OCI-LY1 (cell line): ENCODE measurements around the gene CLEC12A.

Experiments
- H2AFZ ChIP-seq: fragments of 200-600 bp; sonication (generic), shearing (Covaris generic); 2 replicates; pipeline ENCODE4 v1.6.0; 2014; ENCODE audit warnings: antibody characterized with exemption, mild to moderate bottlenecking, low read length
- H3F3A ChIP-seq: fragments of 200-600 bp; sonication (generic), shearing (Covaris generic); 2 replicates; pipeline ENCODE4 v1.6.0; 2014; ENCODE audit warnings: mild to moderate bottlenecking, antibody characterized with exemption, low read length, moderate library complexity; ENCODE audit not compliant: insufficient read depth
- H3K27ac ChIP-seq: fragments of 200-600 bp; sonication (generic); 2 replicates; pipeline ENCODE4 v1.5.1; 2014; ENCODE audit warnings: low read length, mixed run types, mild to moderate bottlenecking, low read depth; ENCODE audit not compliant: poor library complexity, severe bottlenecking
- H3K27me3 ChIP-seq: fragments of 200-600 bp; sonication (generic); 2 replicates; pipeline ENCODE4 v1.6.0; 2014; ENCODE audit warnings: antibody characterized with exemption, mild to moderate bottlenecking, low read length, moderate library complexity; ENCODE audit not compliant: insufficient read depth
- H3K36me3 ChIP-seq: fragments of 200-600 bp; sonication (generic); 2 replicates; pipeline ENCODE4 v1.6.1; 2014; ENCODE audit warnings: mild to moderate bottlenecking, antibody characterized with exemption, low read length, moderate library complexity, mixed read lengths; ENCODE audit not compliant: insufficient read depth
- H3K4me1 ChIP-seq: fragments of 200-600 bp; sonication (generic); 2 replicates; pipeline ENCODE4 v1.5.1; 2014; ENCODE audit warnings: mild to moderate bottlenecking, low read length, moderate library complexity; ENCODE audit not compliant: insufficient read depth, severe bottlenecking
- H3K4me2 ChIP-seq: fragments of 200-600 bp; sonication (generic), shearing (Covaris generic); 2 replicates; pipeline ENCODE4 v1.6.1; 2014; ENCODE audit warnings: low read length
- H3K4me3 ChIP-seq: fragments of 200-600 bp; sonication (generic); 2 replicates; pipeline ENCODE4 v1.5.1; 2014; ENCODE audit warnings: low read length, low read depth, mild to moderate bottlenecking, mixed read lengths; ENCODE audit not compliant: poor library complexity, severe bottlenecking
- H3K79me2 ChIP-seq: fragments of 200-600 bp; shearing (Covaris generic); 2 replicates; pipeline ENCODE4 v1.6.1; 2016; ENCODE audit warnings: mixed run types, low read length, mixed read lengths; ENCODE audit not compliant: insufficient read depth
- H3K9ac ChIP-seq: fragments of 200-600 bp; sonication (generic), shearing (Covaris generic); 2 replicates; pipeline ENCODE4 v1.6.1; 2014; ENCODE audit warnings: mild to moderate bottlenecking, low read length, mixed read lengths
- H3K9me2 ChIP-seq: fragments of 200-600 bp; sonication (generic), shearing (Covaris generic); 2 replicates; pipeline ENCODE4 v1.6.1; 2014; ENCODE audit warnings: low read depth, mild to moderate bottlenecking, low read length, mixed read lengths
- H3K9me3 ChIP-seq: fragments of 200-600 bp; shearing (Covaris generic); 2 replicates; pipeline ENCODE4 v1.6.1; 2014; ENCODE audit warnings: low read length, mixed read lengths
- H4K20me1 ChIP-seq: fragments of 200-600 bp; sonication (generic), shearing (Covaris generic); 2 replicates; pipeline ENCODE4 v1.6.0; 2016; ENCODE audit warnings: mild to moderate bottlenecking, low read length; ENCODE audit not compliant: insufficient read depth
- EZH2 ChIP-seq: fragments of 200-600 bp; sonication (generic), shearing (Covaris generic); IDR thresholded peaks from 2 replicates; pipeline ENCODE4 v1.8.0; 2017; ENCODE audit warnings: borderline replicate concordance, mixed run types, mild to moderate bottlenecking, antibody characterized with exemption, low read length, moderate library complexity, mixed read lengths
- TF ChIP-seq, protein P1 (sequence below): fragments of 200-600 bp; sonication (generic), shearing (Covaris generic); IDR thresholded peaks from 2 replicates; pipeline ENCODE4 v1.5.1; 2017; ENCODE audit warnings: mild to moderate bottlenecking, antibody characterized with exemption, low read length, moderate library complexity, mixed read lengths

CLEC12A gene

GRCh38 chr12:9926876-9927275, 44.3 kb upstream of the CLEC12A start:
- Histone ChIP-seq H3K79me2 (no peaks in the 10 kb centered on the region), H3F3A (no peaks in the 10 kb centered on the region), H3K9me3 (no peaks in the 10 kb centered on the region), H3K4me3 (no peak overlapping the region), H3K27ac (no peak overlapping the region), H3K36me3 (no peaks in the 10 kb centered on the region), H3K4me2 (no peak overlapping the region), H3K9ac (no peak overlapping the region), H3K27me3 (no peaks in the 10 kb centered on the region), H3K9me2 (no peaks in the 10 kb centered on the region), H4K20me1 (no peaks in the 10 kb centered on the region), H3K4me1 (peaks cover 10% of the 10 kb centered on the region), H2AFZ (no peak overlapping the region)
- no peak for TF ChIP-seq EZH2
- TF ChIP-seq, protein P1, sequence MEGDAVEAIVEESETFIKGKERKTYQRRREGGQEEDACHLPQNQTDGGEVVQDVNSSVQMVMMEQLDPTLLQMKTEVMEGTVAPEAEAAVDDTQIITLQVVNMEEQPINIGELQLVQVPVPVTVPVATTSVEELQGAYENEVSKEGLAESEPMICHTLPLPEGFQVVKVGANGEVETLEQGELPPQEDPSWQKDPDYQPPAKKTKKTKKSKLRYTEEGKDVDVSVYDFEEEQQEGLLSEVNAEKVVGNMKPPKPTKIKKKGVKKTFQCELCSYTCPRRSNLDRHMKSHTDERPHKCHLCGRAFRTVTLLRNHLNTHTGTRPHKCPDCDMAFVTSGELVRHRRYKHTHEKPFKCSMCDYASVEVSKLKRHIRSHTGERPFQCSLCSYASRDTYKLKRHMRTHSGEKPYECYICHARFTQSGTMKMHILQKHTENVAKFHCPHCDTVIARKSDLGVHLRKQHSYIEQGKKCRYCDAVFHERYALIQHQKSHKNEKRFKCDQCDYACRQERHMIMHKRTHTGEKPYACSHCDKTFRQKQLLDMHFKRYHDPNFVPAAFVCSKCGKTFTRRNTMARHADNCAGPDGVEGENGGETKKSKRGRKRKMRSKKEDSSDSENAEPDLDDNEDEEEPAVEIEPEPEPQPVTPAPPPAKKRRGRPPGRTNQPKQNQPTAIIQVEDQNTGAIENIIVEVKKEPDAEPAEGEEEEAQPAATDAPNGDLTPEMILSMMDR: no peak

DNA sequence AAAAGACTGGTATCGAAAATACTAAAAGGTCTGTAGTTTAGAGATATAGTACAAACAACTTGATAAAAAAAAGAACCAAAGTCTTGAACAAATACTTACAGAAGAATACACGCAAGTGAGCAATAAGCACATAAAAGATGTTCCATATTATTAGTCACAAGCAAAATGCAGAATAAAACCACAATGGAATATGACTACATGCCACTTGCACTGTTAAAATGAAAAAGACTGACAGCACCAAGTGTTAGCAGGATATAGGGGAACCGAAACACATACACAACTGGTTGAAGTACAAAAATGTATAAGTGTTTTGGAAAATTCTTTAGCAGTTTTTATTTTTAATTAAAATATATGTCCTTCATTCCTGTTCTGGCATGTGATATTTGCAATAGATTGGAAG, 42.6 kb upstream of the CLEC12A start:
- Histone ChIP-seq H3K27me3 (0 out of 2 replicates have a peak, but pooled peaks cover 1% of the 10 kb centered on the region), H3K9me3 (no peaks in the 10 kb centered on the region), H3F3A (no peaks in the 10 kb centered on the region), H3K4me3 (no peak overlapping the region), H4K20me1 (no peaks in the 10 kb centered on the region), H3K36me3 (no peaks in the 10 kb centered on the region), H3K9me2 (no peaks in the 10 kb centered on the region), H2AFZ (no peak overlapping the region), H3K4me2 (no peak overlapping the region), H3K4me1 (peaks cover 10% of the 10 kb centered on the region), H3K27ac (no peak overlapping the region), H3K79me2 (no peaks in the 10 kb centered on the region), H3K9ac (no peak overlapping the region)
- TF ChIP-seq EZH2: no peak
- TF ChIP-seq, protein P1: no peak

- Histone ChIP-seq H3K4me1 (peaks cover 10% of the 10 kb centered on the region), H3K4me2 (no peak overlapping the region), H3K36me3 (no peaks in the 10 kb centered on the region), H3K27ac (no peak overlapping the region), H3K27me3 (0 out of 2 replicates have a peak, but pooled peaks cover 4% of the 10 kb centered on the region), H3K79me2 (no peaks in the 10 kb centered on the region), H2AFZ (no peak overlapping the region), H3K4me3 (no peak overlapping the region), H3K9ac (no peak overlapping the region), H3K9me3 (no peaks in the 10 kb centered on the region), H4K20me1 (no peaks in the 10 kb centered on the region), H3K9me2 (no peaks in the 10 kb centered on the region), H3F3A (no peaks in the 10 kb centered on the region)
- no peak for TF ChIP-seq EZH2
- TF ChIP-seq, protein P1: no peak
Observed at GRCh38 chr12:9931245-9931644, 40.0 kb upstream of the CLEC12A start.
